CD4-positive, alpha-beta memory T cell (primary cell): ENCODE data around the gene MAPKAPK2. TPM values are rescaled to one million over a fixed set of nuclear protein-coding genes. Genes with fewer than 3 reads are reported as not detected.

ENCODE experiments used
- CTCF ChIA-PET: fragments of 350-600 bp; sonication (Branson Sonifier 250); formaldehyde crosslinking; loops from one replicate; lab custom pipeline; 2021; ENCODE audit warnings: inconsistent platforms; ENCODE audit not compliant: partially characterized antibody; lab: Charles Lee
- POLR2A ChIA-PET: fragments of 350-600 bp; sonication (Branson Sonifier 250); formaldehyde crosslinking; loops from one replicate; lab custom pipeline; 2021; ENCODE audit not compliant: partially characterized antibody; lab: Charles Lee
- DNase-seq, 5 donors: peaks; one replicate each; pipeline versions ENCODE4 v3.0.0 to v3.0.0-alpha.2; 2020 to 2022; ENCODE audit warnings: mixed read lengths in 1 of 5
- H3K27ac ChIP-seq: one replicate; pipeline ENCODE4 v1.7.0; 2013; ENCODE audit warnings: low read depth, low read length
- H3K27me3 ChIP-seq: 2 replicates; pipeline ENCODE4 v1.7.0; 2013; ENCODE audit warnings: mild to moderate bottlenecking, low read length, moderate library complexity; ENCODE audit not compliant: insufficient read depth
- H3K36me3 ChIP-seq: 2 replicates; pipeline ENCODE4 v1.7.0; 2013; ENCODE audit warnings: mild to moderate bottlenecking, low read length, moderate library complexity; ENCODE audit not compliant: insufficient read depth
- H3K4me1 ChIP-seq: 2 replicates; pipeline ENCODE4 v1.7.0; 2013; ENCODE audit warnings: mild to moderate bottlenecking, low read length, moderate library complexity; ENCODE audit not compliant: insufficient read depth
- H3K4me3 ChIP-seq, 2 donors: one replicate each; pipeline ENCODE4 v1.7.0; 2013; ENCODE audit warnings: low read length in 2 of 2, mild to moderate bottlenecking in 1 of 2
- H3K9me3 ChIP-seq, 2 donors: one replicate each; pipeline ENCODE4 v1.7.0; 2013; ENCODE audit warnings: low read length in 2 of 2, control low read depth in 1 of 2; ENCODE audit not compliant: control insufficient read depth in 1 of 2
- H3K27ac Mint-ChIP-seq, 7 donors: one replicate each; pipeline ENCODE4 v1.8.0; 2020 to 2021; ENCODE audit warnings: mixed read lengths in 7 of 7, mild to moderate bottlenecking in 6 of 7, inconsistent platforms in 3 of 7, moderate library complexity in 3 of 7
- H3K27me3 Mint-ChIP-seq, 2 donors: one replicate each; pipeline ENCODE4 v1.8.0; 2020 to 2021; ENCODE audit warnings: mixed read lengths in 2 of 2
- H3K36me3 Mint-ChIP-seq, 2 donors: one replicate each; pipeline ENCODE4 v1.8.0; 2020 to 2021; ENCODE audit warnings: mixed read lengths in 2 of 2, inconsistent platforms in 1 of 2, mild to moderate bottlenecking in 1 of 2
- H3K4me1 Mint-ChIP-seq, 4 donors: one replicate each; pipeline ENCODE4 v1.8.0; 2020 to 2021; ENCODE audit warnings: mixed read lengths in 4 of 4, mild to moderate bottlenecking in 1 of 4
- H3K4me3 Mint-ChIP-seq, 8 donors: one replicate each; pipeline ENCODE4 v1.8.0; 2020 to 2021; ENCODE audit warnings: mixed read lengths in 8 of 8, mild to moderate bottlenecking in 7 of 8, moderate library complexity in 6 of 8, inconsistent platforms in 3 of 8
- H3K9me3 Mint-ChIP-seq, 8 donors: one replicate each; pipeline ENCODE4 v1.8.0; 2020 to 2021; ENCODE audit warnings: mixed read lengths in 8 of 8, mild to moderate bottlenecking in 5 of 8, inconsistent platforms in 3 of 8, moderate library complexity in 1 of 8
- intact Hi-C: fragments of 100-400 bp; cut with micrococcal nuclease; formaldehyde crosslinking; loops from one replicate; pipeline ENCODE4 v1.15.1; 2023
- polyA plus RNA-seq, 2 donors: library from polyadenylated mRNA; unstranded; fragments of 300-500 nt; fragmentation: Illumina TruSeq; gene quantifications; one replicate each; pipeline ENCODE4 v1.2.3, GENCODE V29; 2021
- total RNA-seq, 2 experiments: library from RNA; stranded (reverse); gene quantifications; one replicate each; pipeline ENCODE4 v1.2.3, GENCODE V29; 2021

MAPKAPK2 gene
- total and polyA plus RNA-seq, 4 experiments from 2014 or later = 1.3 to 72.8 (median 37.8) TPM

DNA sequence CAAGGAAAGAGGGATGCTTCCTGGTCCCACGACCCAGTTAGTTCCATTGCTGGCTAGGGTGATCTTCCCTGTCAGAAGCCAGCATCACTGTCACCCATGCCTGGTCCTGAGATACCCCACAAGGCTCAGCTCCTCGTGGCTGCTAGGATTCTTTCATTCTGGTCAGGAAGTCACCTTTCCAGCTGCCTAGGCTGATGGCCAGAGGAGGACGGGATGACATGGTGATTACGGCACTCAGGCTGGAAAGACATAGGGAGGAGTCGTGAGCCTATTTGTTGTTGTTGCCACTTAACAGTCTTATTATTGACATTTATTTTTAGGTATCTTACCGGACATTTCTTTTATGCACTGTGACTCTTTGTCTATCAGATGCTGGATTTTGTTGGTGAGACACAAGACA, 20.0 kb upstream of the MAPKAPK2 start:
- Mint-ChIP-seq H3K9me3 (no peaks in the 10 kb centered on the region), H3K27ac (no peak overlapping the region), H3K27me3 (peaks cover 10 to 17% of the 10 kb centered on the region in 2 donors), H3K4me1 (peaks cover 9 to 17% (median 11%) of the 10 kb centered on the region in 4 donors), H3K36me3 (no peaks in the 10 kb centered on the region), H3K4me3 (no peak overlapping the region)
- no peak for DNase-seq
- ChIA-PET CTCF (interaction anchor here (0.8 to 13.5 kb wide), 39 partner anchors 9 to 317 kb away, joined by 3 to 274 read pairs (median 8); partner anchors contain the start of genes DYRK3, EIF2D and IKBKE), POLR2A (interaction anchor here (1.8 to 2.3 kb wide), 2 partner anchors 29 to 175 kb away, joined by 5 to 13 read pairs; partner anchors contain the start of gene DYRK3)
- no peaks in the 10 kb centered on the region for H3K9me3 ChIP-seq
- H3K27ac ChIP-seq = no peak overlapping the region
- H3K4me3 ChIP-seq = no peak overlapping the region
- intact Hi-C loops = loop anchor here (1.0 to 5.0 kb wide), 5 partner anchors 30 to 202 kb away; no protein-coding TSS in a partner anchor
- no peaks in the 10 kb centered on the region for H3K36me3 ChIP-seq
- H3K27me3 ChIP-seq = no peaks in the 10 kb centered on the region
- H3K4me1 ChIP-seq = peaks cover 14% of the 10 kb centered on the region

DNA sequence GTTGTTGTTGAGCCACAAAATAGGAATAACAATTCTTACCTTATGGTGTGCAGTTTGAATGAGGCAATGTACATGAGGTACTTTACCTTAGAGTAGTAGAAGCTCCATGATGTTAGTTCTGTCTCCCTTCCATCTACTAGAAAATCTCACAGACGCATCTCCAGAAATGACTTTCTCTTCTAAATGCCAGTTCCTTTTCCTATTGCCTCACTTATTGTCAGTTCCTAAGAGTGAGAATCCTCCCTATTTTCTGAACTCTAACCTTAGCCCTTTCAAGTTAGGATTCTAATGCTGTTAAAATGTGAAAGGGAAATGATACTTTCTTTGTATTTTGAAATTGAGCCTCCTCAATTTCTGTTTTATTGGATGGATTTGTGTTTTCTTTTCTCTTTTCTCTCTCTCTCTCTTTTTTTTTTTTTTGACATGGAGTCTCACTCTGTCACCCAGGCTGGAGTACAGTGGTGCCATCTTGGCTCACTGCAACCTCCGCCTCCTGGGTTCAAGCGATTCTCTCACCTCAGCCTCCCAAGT, 18.6 kb upstream of the MAPKAPK2 start:
- H3K4me1 ChIP-seq = peaks cover 14% of the 10 kb centered on the region
- Mint-ChIP-seq H3K27me3 (peaks cover 10 to 14% of the 10 kb centered on the region in 2 donors), H3K9me3 (no peaks in the 10 kb centered on the region), H3K36me3 (no peaks in the 10 kb centered on the region), H3K27ac (no peak overlapping the region), H3K4me1 (peaks cover 9 to 17% (median 11%) of the 10 kb centered on the region in 4 donors), H3K4me3 (no peak overlapping the region)
- ChIA-PET CTCF (interaction anchor here (0.7 to 13.5 kb wide), 14 partner anchors 11 to 310 kb away, joined by 3 to 274 read pairs (median 26); partner anchors contain the start of gene DYRK3), POLR2A (interaction anchor here (0.6 kb wide), 1 partner anchor 121 kb away, joined by 3 read pairs; no protein-coding TSS in a partner anchor)
- no peak overlapping the region for H3K27ac ChIP-seq
- H3K36me3 ChIP-seq = no peaks in the 10 kb centered on the region
- H3K9me3 ChIP-seq = no peaks in the 10 kb centered on the region
- intact Hi-C loops = no loop called here
- H3K4me3 ChIP-seq = no peak overlapping the region
- H3K27me3 ChIP-seq = no peaks in the 10 kb centered on the region
- DNase-seq = no peak

DNA sequence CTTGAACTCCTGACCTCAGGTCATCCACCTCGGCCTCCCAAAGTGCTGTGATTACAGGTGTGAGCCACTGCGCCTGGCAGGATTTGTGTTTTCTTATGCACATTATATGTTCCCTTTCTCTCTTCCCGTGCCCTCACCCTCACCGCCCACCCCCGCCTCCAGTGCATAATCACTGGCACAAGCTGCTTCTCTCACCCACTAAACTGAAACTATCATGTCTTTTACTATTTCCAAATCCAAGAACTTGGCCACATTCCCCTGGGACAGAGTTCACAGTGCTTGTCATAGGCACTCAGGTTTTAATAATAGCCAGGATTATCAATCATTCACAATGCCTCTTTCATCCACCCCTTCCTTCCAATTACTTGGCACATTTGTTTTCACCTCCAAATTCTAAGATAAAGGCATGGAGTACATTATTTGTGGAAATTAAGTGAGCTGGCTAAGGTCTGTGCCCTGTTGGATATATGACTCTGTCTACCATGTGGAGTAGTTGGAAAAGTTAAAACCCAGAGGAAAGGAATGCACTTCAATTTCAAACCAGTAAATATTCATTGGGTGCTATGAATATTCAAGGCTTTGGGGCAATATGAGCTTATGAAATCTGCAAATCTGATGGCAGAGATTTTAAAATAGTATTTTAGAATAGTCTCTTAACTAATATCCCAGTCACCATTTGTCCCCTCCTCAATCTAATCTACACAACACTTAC, 17.6 kb upstream of the MAPKAPK2 start:
- Histone ChIP-seq H3K4me1 (peaks cover 14% of the 10 kb centered on the region), H3K4me3 (no peak overlapping the region), H3K27ac (no peak overlapping the region), H3K9me3 (no peaks in the 10 kb centered on the region), H3K36me3 (no peaks in the 10 kb centered on the region), H3K27me3 (no peaks in the 10 kb centered on the region)
- intact Hi-C loops = no loop called here
- H3K27me3 Mint-ChIP-seq = peaks cover 10 to 12% of the 10 kb centered on the region in 2 donors
- DNase-seq = no peak
- no peak overlapping the region for H3K4me3 Mint-ChIP-seq
- POLR2A ChIA-PET = no interaction called here
- H3K27ac Mint-ChIP-seq = no peak overlapping the region
- H3K4me1 Mint-ChIP-seq = peaks cover 9 to 17% (median 11%) of the 10 kb centered on the region in 4 donors
- CTCF ChIA-PET = interaction anchor here (0.7 to 13.5 kb wide), 15 partner anchors 8 to 316 kb away, joined by 3 to 274 read pairs (median 3); partner anchors contain the start of genes DYRK3 and IKBKE
- H3K9me3 Mint-ChIP-seq = no peaks in the 10 kb centered on the region
- no peaks in the 10 kb centered on the region for H3K36me3 Mint-ChIP-seq

DNA sequence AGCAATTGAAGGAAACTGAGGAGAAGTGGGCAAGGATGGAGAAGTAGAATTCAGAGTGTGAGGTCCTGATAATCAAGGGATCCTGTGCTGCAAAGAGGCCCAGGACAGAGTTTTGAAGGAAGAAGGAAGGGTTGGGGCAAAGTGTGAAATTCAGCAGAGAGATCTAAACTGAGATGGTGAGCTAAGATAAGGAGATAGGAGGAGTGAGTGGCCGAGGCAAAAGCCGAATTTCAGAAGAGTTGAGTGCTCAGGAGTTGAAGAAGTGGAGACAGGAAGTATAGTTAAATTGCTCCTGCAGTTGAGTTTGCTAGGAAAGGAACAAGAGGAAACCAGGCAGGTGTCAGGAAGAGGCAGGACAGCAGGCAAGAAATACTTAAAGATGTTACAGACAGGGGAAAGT, 16.4 kb upstream of the MAPKAPK2 start:
- intact Hi-C loops = no loop called here
- H3K27me3 Mint-ChIP-seq = peaks cover 3 to 7% of the 10 kb centered on the region in 2 donors

DNA sequence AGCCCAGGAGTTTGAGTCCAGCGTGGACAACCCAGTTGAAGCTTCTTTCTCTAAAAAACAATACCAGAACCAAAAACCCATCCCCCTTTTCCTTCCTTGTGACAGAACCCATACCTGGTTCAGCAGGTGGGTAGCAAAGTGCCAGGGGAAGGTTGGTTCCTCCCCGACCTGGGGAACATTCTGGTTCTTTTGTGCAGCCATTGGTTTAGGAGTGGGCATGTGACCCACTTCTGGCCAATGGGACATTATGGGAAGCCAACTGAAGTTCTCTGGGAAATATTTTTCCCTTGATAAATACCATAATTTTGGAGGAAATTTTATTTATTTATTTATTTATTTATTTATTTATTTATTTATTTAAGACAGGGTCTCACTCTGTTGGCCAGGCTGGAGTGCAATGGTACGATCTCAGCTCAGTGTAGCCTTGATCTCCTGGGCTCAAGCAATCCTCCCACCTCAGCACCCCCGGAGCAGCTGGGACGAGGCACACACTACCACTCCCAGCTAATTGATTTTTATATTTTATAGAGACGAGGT, 15.8 kb upstream of the MAPKAPK2 start:
- Histone ChIP-seq H3K9me3 (no peaks in the 10 kb centered on the region), H3K27me3 (no peaks in the 10 kb centered on the region), H3K4me1 (peaks cover 12% of the 10 kb centered on the region), H3K36me3 (no peaks in the 10 kb centered on the region), H3K27ac (no peak overlapping the region), H3K4me3 (no peak overlapping the region)
- Mint-ChIP-seq H3K27ac (peak overlapping the region in 1 of 7 donors; percentile 74), H3K4me3 (no peak overlapping the region), H3K27me3 (peaks cover 2 to 4% of the 10 kb centered on the region in 2 donors), H3K9me3 (no peaks in the 10 kb centered on the region), H3K36me3 (no peaks in the 10 kb centered on the region), H3K4me1 (peaks cover 9 to 16% (median 11%) of the 10 kb centered on the region in 4 donors)
- DNase-seq = no peak
- CTCF ChIA-PET = interaction anchor here (1.5 to 13.5 kb wide), 8 partner anchors 8 to 190 kb away, joined by 3 to 274 read pairs (median 10); partner anchors contain the start of gene DYRK3
- POLR2A ChIA-PET = no interaction called here
- intact Hi-C loops = no loop called here

More for the DNA sequence above, 16.4 kb upstream of the MAPKAPK2 start:
- Mint-ChIP-seq H3K4me3 (peak overlapping the region in 5 of 8 donors; percentile 2 to 48 (median 27)), H3K27ac (peak overlapping the region in 4 of 7 donors; percentile 24 to 80 (median 59)), H3K9me3 (no peaks in the 10 kb centered on the region), H3K4me1 (peaks cover 9 to 17% (median 11%) of the 10 kb centered on the region in 4 donors), H3K36me3 (no peaks in the 10 kb centered on the region)
- ChIA-PET CTCF (interaction anchor here (0.9 to 13.5 kb wide), 9 partner anchors 10 to 211 kb away, joined by 3 to 274 read pairs (median 8); partner anchors contain the start of gene DYRK3), POLR2A (no interaction called here)
- Histone ChIP-seq H3K4me1 (peaks cover 14% of the 10 kb centered on the region), H3K36me3 (no peaks in the 10 kb centered on the region), H3K4me3 (no peak overlapping the region), H3K27me3 (no peaks in the 10 kb centered on the region), H3K9me3 (no peaks in the 10 kb centered on the region), H3K27ac (no peak overlapping the region)
- DNase-seq = no peak

DNA sequence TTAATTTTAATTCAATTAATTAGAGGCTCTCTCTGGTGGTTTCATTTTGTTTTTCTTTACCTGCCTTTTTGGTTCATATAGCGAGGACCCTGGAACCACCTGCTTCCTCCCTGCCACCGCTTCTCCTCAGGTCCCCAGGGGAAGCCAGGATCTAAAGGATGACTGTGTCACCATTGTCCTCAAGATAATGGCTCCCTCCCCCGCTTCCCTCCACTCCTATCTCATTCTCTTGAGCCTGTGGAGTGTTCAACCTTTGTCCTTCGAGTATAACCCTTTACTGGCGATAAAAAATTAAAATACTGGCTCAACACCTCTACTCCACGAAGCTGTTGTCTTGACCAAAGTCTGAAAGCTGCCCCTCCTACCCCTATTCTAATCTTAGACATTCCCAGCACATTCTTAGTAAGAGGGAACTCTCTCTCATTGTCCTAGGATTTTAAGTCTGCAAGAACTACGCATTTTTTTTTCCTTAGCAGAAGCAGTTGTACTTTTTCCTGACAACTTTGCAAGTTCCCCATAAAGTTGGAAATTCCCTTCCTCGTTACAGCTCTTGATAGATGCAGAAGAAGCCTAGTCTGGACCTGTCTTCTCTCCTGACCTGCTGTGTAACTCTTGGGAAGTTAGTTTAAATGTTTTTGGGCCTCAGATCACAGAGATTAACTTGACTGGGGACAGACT, 12.6 kb upstream of the MAPKAPK2 start:
- intact Hi-C loops = no loop called here
- no peak overlapping the region for H3K4me3 Mint-ChIP-seq
- no peak overlapping the region for H3K27ac ChIP-seq
- no peaks in the 10 kb centered on the region for H3K36me3 Mint-ChIP-seq
- CTCF ChIA-PET = interaction anchor here (0.5 to 5.5 kb wide), 3 partner anchors 8 to 59 kb away, joined by 3 to 37 read pairs (median 3); no protein-coding TSS in a partner anchor
- H3K9me3 ChIP-seq = no peaks in the 10 kb centered on the region
- peaks cover 9% of the 10 kb centered on the region for H3K4me1 ChIP-seq
- H3K27me3 Mint-ChIP-seq = no peaks in the 10 kb centered on the region
- H3K4me1 Mint-ChIP-seq = peaks cover 8 to 13% (median 10%) of the 10 kb centered on the region in 4 donors
- no peak for DNase-seq
- POLR2A ChIA-PET = interaction anchor here (1.3 kb wide), 1 partner anchor 13 kb away, joined by 3 read pairs; the partner anchor contains the start of gene MAPKAPK2
- no peak overlapping the region for H3K4me3 ChIP-seq
- H3K27ac Mint-ChIP-seq = no peak overlapping the region
- H3K27me3 ChIP-seq = no peaks in the 10 kb centered on the region
- H3K36me3 ChIP-seq = no peaks in the 10 kb centered on the region
- no peaks in the 10 kb centered on the region for H3K9me3 Mint-ChIP-seq
